HCT116 (cell line): Measurements from ENCODE around the gene RPS2.

ENCODE experiments used
- EZH2 ChIP-seq: fragments of 200-600 bp; sonication (generic); IDR thresholded peaks from 2 replicates; pipeline ENCODE4 v1.6.1; 2017; ENCODE audit warnings: antibody characterized with exemption, mixed run types
- EZH2phosphoT487 ChIP-seq: fragments of 200-600 bp; IDR thresholded peaks from 2 replicates; pipeline ENCODE4 v1.6.1; 2018; ENCODE audit warnings: antibody characterized with exemption, borderline replicate concordance
- SP1 ChIP-seq: IDR thresholded peaks from 2 replicates; pipeline ENCODE4 v1.6.1; 2012; ENCODE audit warnings: low read depth
- TF ChIP-seq, protein P1 (sequence below), 3 experiments: fragments of 200-600 bp in 1 of 3; sonication (generic) in 1 of 3; IDR thresholded peaks in 2 of 3; conservative IDR thresholded peaks in 1 of 3; 2 replicates each; pipeline ENCODE4 v1.5.1; 2012 to 2017; ENCODE audit warnings: low read depth in 2 of 3, low read length in 2 of 3, antibody characterized with exemption in 1 of 3, borderline replicate concordance in 1 of 3, control low read depth in 1 of 3, mild to moderate bottlenecking in 1 of 3, mixed read lengths in 1 of 3, mixed run types in 1 of 3, moderate library complexity in 1 of 3; ENCODE audit not compliant: insufficient read depth in 1 of 3
- TF ChIP-seq, protein P2 (sequence below): IDR thresholded peaks from 2 replicates; pipeline ENCODE4 v1.6.1; 2012; ENCODE audit warnings: low read depth
- TF ChIP-seq, protein P3 (sequence below): IDR thresholded peaks from 2 replicates; pipeline ENCODE4 v1.6.1; 2012

DNA sequence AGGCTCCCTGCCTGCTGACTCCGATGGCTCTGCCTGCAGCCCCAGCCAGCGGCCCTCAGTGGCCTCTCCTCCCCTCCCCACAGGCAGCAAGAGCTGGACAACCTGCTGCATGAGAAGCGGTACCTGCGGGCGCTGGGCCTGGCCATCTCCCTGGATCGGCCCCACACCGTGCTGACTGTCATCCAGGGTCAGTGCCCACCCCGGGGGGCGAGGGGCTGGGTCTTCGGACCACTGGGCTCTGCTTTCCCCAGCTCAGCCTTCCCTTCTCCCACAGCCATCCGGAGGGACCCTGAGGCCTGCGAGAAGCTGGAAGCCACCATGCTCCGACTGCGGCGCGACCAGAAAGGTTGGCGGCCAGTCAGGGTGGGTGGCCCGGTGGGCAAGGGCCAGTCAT lies 13.2 kb upstream of the RPS2 start:
- TF ChIP-seq SP1 (no peak), EZH2 (no peak), EZH2phosphoT487 (no peak)
- TF ChIP-seq, protein P1, sequence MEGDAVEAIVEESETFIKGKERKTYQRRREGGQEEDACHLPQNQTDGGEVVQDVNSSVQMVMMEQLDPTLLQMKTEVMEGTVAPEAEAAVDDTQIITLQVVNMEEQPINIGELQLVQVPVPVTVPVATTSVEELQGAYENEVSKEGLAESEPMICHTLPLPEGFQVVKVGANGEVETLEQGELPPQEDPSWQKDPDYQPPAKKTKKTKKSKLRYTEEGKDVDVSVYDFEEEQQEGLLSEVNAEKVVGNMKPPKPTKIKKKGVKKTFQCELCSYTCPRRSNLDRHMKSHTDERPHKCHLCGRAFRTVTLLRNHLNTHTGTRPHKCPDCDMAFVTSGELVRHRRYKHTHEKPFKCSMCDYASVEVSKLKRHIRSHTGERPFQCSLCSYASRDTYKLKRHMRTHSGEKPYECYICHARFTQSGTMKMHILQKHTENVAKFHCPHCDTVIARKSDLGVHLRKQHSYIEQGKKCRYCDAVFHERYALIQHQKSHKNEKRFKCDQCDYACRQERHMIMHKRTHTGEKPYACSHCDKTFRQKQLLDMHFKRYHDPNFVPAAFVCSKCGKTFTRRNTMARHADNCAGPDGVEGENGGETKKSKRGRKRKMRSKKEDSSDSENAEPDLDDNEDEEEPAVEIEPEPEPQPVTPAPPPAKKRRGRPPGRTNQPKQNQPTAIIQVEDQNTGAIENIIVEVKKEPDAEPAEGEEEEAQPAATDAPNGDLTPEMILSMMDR (IDR thresholded peaks at IDR 0.05 in 2 of 3, conservative IDR thresholded peaks at IDR 0.05 in 1 of 3; ENCODE audit: borderline replicate concordance in 1 of 3, insufficient read depth in 1 of 3, low read depth in 2 of 3, low read length in 2 of 3), result no peak
- TF ChIP-seq, protein P2, sequence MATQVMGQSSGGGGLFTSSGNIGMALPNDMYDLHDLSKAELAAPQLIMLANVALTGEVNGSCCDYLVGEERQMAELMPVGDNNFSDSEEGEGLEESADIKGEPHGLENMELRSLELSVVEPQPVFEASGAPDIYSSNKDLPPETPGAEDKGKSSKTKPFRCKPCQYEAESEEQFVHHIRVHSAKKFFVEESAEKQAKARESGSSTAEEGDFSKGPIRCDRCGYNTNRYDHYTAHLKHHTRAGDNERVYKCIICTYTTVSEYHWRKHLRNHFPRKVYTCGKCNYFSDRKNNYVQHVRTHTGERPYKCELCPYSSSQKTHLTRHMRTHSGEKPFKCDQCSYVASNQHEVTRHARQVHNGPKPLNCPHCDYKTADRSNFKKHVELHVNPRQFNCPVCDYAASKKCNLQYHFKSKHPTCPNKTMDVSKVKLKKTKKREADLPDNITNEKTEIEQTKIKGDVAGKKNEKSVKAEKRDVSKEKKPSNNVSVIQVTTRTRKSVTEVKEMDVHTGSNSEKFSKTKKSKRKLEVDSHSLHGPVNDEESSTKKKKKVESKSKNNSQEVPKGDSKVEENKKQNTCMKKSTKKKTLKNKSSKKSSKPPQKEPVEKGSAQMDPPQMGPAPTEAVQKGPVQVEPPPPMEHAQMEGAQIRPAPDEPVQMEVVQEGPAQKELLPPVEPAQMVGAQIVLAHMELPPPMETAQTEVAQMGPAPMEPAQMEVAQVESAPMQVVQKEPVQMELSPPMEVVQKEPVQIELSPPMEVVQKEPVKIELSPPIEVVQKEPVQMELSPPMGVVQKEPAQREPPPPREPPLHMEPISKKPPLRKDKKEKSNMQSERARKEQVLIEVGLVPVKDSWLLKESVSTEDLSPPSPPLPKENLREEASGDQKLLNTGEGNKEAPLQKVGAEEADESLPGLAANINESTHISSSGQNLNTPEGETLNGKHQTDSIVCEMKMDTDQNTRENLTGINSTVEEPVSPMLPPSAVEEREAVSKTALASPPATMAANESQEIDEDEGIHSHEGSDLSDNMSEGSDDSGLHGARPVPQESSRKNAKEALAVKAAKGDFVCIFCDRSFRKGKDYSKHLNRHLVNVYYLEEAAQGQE, result no peak
- TF ChIP-seq, protein P3, sequence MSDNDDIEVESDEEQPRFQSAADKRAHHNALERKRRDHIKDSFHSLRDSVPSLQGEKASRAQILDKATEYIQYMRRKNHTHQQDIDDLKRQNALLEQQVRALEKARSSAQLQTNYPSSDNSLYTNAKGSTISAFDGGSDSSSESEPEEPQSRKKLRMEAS, result no peak
